Neural progenitor cell (in vitro differentiated cells): ENCODE results near the gene MAP9. TPM values are rescaled to one million over a fixed set of nuclear protein-coding genes. Genes with fewer than 3 reads are reported as not detected.
A peak's percentile ranks its signal among the peaks of the same experiment; 100 is the strongest.

Experiments
- DNase-seq: peaks from one replicate; pipeline ENCODE4 v3.0.0-alpha.2; 2016; ENCODE audit warnings: low spot score
- H2AFZ ChIP-seq: fragments of 200-600 bp; sonication (generic); replicated peaks from 2 replicates; pipeline ENCODE4 v1.6.1; 2016; ENCODE audit warnings: antibody characterized with exemption
- H3F3A ChIP-seq: fragments of 200-600 bp; sonication (generic); 2 replicates; pipeline ENCODE4 v1.6.1; 2016; ENCODE audit warnings: antibody characterized with exemption, low read depth
- H3K27ac ChIP-seq: fragments of 200-600 bp; sonication (generic); 2 replicates; pipeline ENCODE4 v1.5.1; 2016; ENCODE audit warnings: mild to moderate bottlenecking
- H3K27me3 ChIP-seq: fragments of 200-600 bp; sonication (generic); 2 replicates; pipeline ENCODE4 v1.6.1; 2016; ENCODE audit warnings: mild to moderate bottlenecking, moderate library complexity
- H3K36me3 ChIP-seq: fragments of 200-600 bp; sonication (generic); 2 replicates; pipeline ENCODE4 v1.5.1; 2016
- H3K4me1 ChIP-seq: fragments of 200-600 bp; sonication (generic); 2 replicates; pipeline ENCODE4 v1.6.1; 2016; ENCODE audit warnings: mixed run types
- H3K4me2 ChIP-seq: fragments of 200-600 bp; sonication (generic); 2 replicates; pipeline ENCODE4 v1.6.1; 2016
- H3K4me3 ChIP-seq: fragments of 200-600 bp; sonication (generic); 2 replicates; pipeline ENCODE4 v1.5.1; 2016
- H3K79me2 ChIP-seq: fragments of 200-600 bp; sonication (generic); 2 replicates; pipeline ENCODE4 v1.6.1; 2016; ENCODE audit warnings: low read depth
- H3K9ac ChIP-seq: fragments of 200-600 bp; sonication (generic); 2 replicates; pipeline ENCODE4 v1.6.1; 2016
- H3K9me3 ChIP-seq: fragments of 200-600 bp; sonication (generic); 2 replicates; pipeline ENCODE4 v1.5.1; 2016; ENCODE audit warnings: low read depth
- H4K20me1 ChIP-seq: fragments of 200-600 bp; sonication (generic); 2 replicates; pipeline ENCODE4 v1.6.1; 2016; ENCODE audit warnings: low read depth
- H3K27ac Mint-ChIP-seq: 3 replicates; pipeline ENCODE4 v1.8.0; 2021; ENCODE audit warnings: mixed read lengths
- H3K27me3 Mint-ChIP-seq: 2 replicates; pipeline ENCODE4 v1.8.0; 2022; ENCODE audit warnings: low read depth, mild to moderate bottlenecking, inconsistent platforms, moderate library complexity, mixed read lengths; ENCODE audit not compliant: insufficient read depth
- H3K36me3 Mint-ChIP-seq: 3 replicates; pipeline ENCODE4 v1.8.0; 2021; ENCODE audit warnings: mixed read lengths
- H3K4me1 Mint-ChIP-seq: 3 replicates; pipeline ENCODE4 v1.8.0; 2021; ENCODE audit warnings: mixed read lengths
- H3K4me3 Mint-ChIP-seq: 3 replicates; pipeline ENCODE4 v1.8.0; 2021; ENCODE audit warnings: mild to moderate bottlenecking, moderate library complexity, mixed read lengths
- H3K9me3 Mint-ChIP-seq: 3 replicates; pipeline ENCODE4 v1.8.0; 2020; ENCODE audit warnings: mixed read lengths
- EZH2 ChIP-seq: fragments of 200-600 bp; sonication (generic); IDR thresholded peaks from 2 replicates; pipeline ENCODE4 v1.6.1; 2017; ENCODE audit warnings: antibody characterized with exemption, mild to moderate bottlenecking, moderate library complexity
- EZH2phosphoT487 ChIP-seq: fragments of 200-600 bp; sonication (generic); IDR thresholded peaks from 2 replicates; pipeline ENCODE4 v1.6.1; 2017; ENCODE audit warnings: antibody characterized with exemption
- total RNA-seq: library from RNA; depleted of rRNA; stranded (reverse); fragments of >200 nt; gene quantifications from 2 replicates; pipeline ENCODE4 v1.2.3, GENCODE V29; 2015; ENCODE audit warnings: low replicate concordance
- TF ChIP-seq, protein P1 (sequence below): fragments of 200-600 bp; sonication (generic); IDR thresholded peaks from 2 replicates; pipeline ENCODE4 v1.5.1; 2017; ENCODE audit warnings: antibody characterized with exemption, mild to moderate bottlenecking

MAP9 gene
- total RNA-seq, 1 donor from 2014 or later = 29.1 TPM

DNA sequence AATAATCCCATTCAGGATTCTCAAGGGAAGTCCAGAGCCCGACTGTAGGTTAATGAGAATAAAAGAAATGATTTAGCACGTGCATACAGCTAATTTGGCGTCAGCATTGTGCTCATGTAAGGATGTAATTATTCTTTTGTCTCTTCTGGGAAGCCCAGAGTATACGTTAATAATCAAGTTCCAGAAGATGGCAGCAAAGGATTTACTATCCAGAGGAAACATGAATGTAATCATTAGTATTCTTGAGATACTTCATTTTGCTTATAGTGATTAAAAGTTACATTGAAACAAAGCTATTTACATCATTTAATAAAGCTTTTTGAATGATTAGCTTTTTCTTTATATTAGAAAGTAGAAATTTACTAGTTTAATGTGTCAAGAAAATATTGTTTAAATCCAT lies 27.1 kb upstream of the MAP9 start:
- DNase-seq = peak; percentile 63
- Histone ChIP-seq H3K79me2 (no peaks in the 10 kb centered on the region), H2AFZ (no peak overlapping the region), H3K36me3 (no peaks in the 10 kb centered on the region), H3K27ac (no peak overlapping the region), H3K4me1 (peaks cover 11% of the 10 kb centered on the region), H3K4me2 (no peak overlapping the region), H3K27me3 (peaks cover 11% of the 10 kb centered on the region), H3F3A (no peaks in the 10 kb centered on the region), H3K9ac (no peak overlapping the region), H3K9me3 (no peaks in the 10 kb centered on the region), H3K4me3 (no peak overlapping the region), H4K20me1 (no peaks in the 10 kb centered on the region)
- no peak overlapping the region for H3K27ac Mint-ChIP-seq
- no peaks in the 10 kb centered on the region for H3K36me3 Mint-ChIP-seq
- peaks cover 5% of the 10 kb centered on the region for H3K4me1 Mint-ChIP-seq
- peaks cover 8% of the 10 kb centered on the region for H3K27me3 Mint-ChIP-seq
- no peak overlapping the region for H3K4me3 Mint-ChIP-seq
- TF ChIP-seq EZH2 (no peak), EZH2phosphoT487 (no peak)
- TF ChIP-seq, protein P1, sequence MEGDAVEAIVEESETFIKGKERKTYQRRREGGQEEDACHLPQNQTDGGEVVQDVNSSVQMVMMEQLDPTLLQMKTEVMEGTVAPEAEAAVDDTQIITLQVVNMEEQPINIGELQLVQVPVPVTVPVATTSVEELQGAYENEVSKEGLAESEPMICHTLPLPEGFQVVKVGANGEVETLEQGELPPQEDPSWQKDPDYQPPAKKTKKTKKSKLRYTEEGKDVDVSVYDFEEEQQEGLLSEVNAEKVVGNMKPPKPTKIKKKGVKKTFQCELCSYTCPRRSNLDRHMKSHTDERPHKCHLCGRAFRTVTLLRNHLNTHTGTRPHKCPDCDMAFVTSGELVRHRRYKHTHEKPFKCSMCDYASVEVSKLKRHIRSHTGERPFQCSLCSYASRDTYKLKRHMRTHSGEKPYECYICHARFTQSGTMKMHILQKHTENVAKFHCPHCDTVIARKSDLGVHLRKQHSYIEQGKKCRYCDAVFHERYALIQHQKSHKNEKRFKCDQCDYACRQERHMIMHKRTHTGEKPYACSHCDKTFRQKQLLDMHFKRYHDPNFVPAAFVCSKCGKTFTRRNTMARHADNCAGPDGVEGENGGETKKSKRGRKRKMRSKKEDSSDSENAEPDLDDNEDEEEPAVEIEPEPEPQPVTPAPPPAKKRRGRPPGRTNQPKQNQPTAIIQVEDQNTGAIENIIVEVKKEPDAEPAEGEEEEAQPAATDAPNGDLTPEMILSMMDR = peak; percentile 55
- H3K9me3 Mint-ChIP-seq = peaks cover 2% of the 10 kb centered on the region

DNA sequence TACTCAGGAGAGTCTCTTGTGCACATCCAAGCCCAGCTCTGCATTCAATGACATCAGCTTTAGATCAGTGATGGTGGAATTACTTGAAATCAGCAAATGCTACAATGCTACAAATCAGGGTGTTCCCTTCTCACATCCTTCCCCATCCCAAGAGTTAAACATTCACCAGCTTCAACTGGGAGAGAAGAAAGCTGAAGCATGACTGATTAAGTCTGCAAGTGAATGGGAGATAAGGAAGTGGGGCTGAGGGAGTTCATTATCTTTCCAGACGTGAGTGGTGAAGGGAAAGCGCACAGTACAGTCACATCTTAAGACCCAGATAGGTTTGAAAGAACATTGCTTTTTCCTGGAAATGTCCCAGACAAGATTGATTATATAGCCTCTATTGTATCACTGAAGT lies 26.2 kb upstream of the MAP9 start:
- no peak for DNase-seq
- Histone ChIP-seq H3K27ac (no peak overlapping the region), H3K36me3 (no peaks in the 10 kb centered on the region), H3K4me3 (no peak overlapping the region), H3K9me3 (no peaks in the 10 kb centered on the region), H3K9ac (no peak overlapping the region), H2AFZ (no peak overlapping the region), H3K79me2 (no peaks in the 10 kb centered on the region), H4K20me1 (no peaks in the 10 kb centered on the region), H3K4me2 (no peak overlapping the region), H3F3A (no peaks in the 10 kb centered on the region), H3K27me3 (peaks cover 11% of the 10 kb centered on the region), H3K4me1 (peaks cover 11% of the 10 kb centered on the region)
- H3K4me1 Mint-ChIP-seq = peaks cover 5% of the 10 kb centered on the region
- H3K9me3 Mint-ChIP-seq = peaks cover 2% of the 10 kb centered on the region
- H3K27ac Mint-ChIP-seq = no peak overlapping the region
- TF ChIP-seq EZH2phosphoT487 (no peak), EZH2 (no peak)
- TF ChIP-seq, protein P1 = no peak
- no peaks in the 10 kb centered on the region for H3K36me3 Mint-ChIP-seq
- no peak overlapping the region for H3K4me3 Mint-ChIP-seq
- peaks cover 8% of the 10 kb centered on the region for H3K27me3 Mint-ChIP-seq

DNA sequence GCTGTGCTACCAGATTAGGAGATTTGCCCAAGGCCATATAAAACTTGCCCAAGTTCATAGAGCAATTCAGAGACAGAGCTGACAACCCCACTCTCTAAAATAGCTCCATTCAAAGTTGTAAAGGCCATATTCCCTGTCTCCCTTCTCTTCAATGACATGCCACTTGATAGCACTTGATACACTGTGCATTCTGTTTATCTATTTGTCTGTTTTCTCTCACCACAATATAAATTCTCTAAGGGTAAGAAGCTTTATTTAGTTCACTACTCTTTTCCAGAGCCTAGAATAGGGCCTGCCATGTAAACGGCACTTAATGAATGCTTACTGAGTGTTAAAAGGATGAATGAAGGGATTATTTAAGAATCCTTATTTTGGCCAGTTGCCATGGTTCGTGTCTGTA lies 24.1 kb upstream of the MAP9 start:
- DNase-seq = no peak

More for the DNA sequence above, 24.1 kb upstream of the MAP9 start:
- Histone ChIP-seq H3K9ac (no peak overlapping the region), H3K27ac (no peak overlapping the region), H3F3A (no peaks in the 10 kb centered on the region), H3K4me1 (peaks cover 11% of the 10 kb centered on the region), H3K4me3 (no peak overlapping the region), H3K9me3 (no peaks in the 10 kb centered on the region), H3K27me3 (peaks cover 7% of the 10 kb centered on the region), H3K79me2 (no peaks in the 10 kb centered on the region), H3K4me2 (no peak overlapping the region), H4K20me1 (no peaks in the 10 kb centered on the region), H2AFZ (no peak overlapping the region), H3K36me3 (no peaks in the 10 kb centered on the region)
- Mint-ChIP-seq H3K4me1 (peaks cover 5% of the 10 kb centered on the region), H3K36me3 (no peaks in the 10 kb centered on the region), H3K27ac (no peak overlapping the region), H3K4me3 (no peak overlapping the region), H3K27me3 (peaks cover 8% of the 10 kb centered on the region), H3K9me3 (peaks cover 2% of the 10 kb centered on the region)
- TF ChIP-seq, protein P1 = no peak
- no peak for TF ChIP-seq EZH2phosphoT487
- TF ChIP-seq EZH2 = no peak
